WTC11 (cell line): ENCODE results near the gene WWOX.

Experiments
- CTCF ChIP-seq: fragments of 200-600 bp; IDR thresholded peaks from 2 replicates; pipeline ENCODE4 v1.8.0; 2022; ENCODE audit warnings: antibody characterized with exemption
- E2F1 ChIP-seq: sonication (generic); formaldehyde crosslinking; IDR thresholded peaks from 2 replicates; pipeline ENCODE4 v1.8.0; 2022; ENCODE audit warnings: mild to moderate bottlenecking, missing genetic modification reagents
- E2F4 ChIP-seq: sonication (generic); formaldehyde crosslinking; IDR thresholded peaks from 2 replicates; pipeline ENCODE4 v1.8.1; 2022; ENCODE audit warnings: low read depth, mild to moderate bottlenecking, moderate library complexity, missing genetic modification reagents, borderline replicate concordance
- RELA ChIP-seq: sonication (generic); formaldehyde crosslinking; IDR thresholded peaks from 2 replicates; pipeline ENCODE4 v1.8.1; 2022; ENCODE audit warnings: missing genetic modification reagents, mild to moderate bottlenecking, borderline replicate concordance

GRCh38 chr16:78396673-78397072, 297.2 kb downstream of the WWOX start:
- TF ChIP-seq E2F4 (no peak), CTCF (no peak), E2F1 (CRISPR knock-in tag) (no peak), RELA (CRISPR knock-in tag) (no peak)
